ENCODE data around the gene ARHGEF16. TPM values are rescaled to one million over a fixed set of nuclear protein-coding genes. Genes with fewer than 3 reads are reported as not detected.

Gene ARHGEF16
- total and polyA plus RNA-seq, 2 experiments from 2014 or later: 24.8 to 36.2 TPM

GRCh38 chr1:3455670-3456448 lies 1.4 kb downstream of the ARHGEF16 start:
- H3K27ac ChIP-seq: peak overlapping the region; percentile 98
- H3K79me2 ChIP-seq: peaks cover 11% of the 10 kb centered on the region
- no peaks in the 10 kb centered on the region for H3K27me3 ChIP-seq
- peaks cover 48% of the 10 kb centered on the region for H3K4me1 ChIP-seq (ENCODE audit: insufficient read depth)
- no peaks in the 10 kb centered on the region for H3K9me2 ChIP-seq (replicated peaks; ENCODE audit: insufficient read depth)
- 91% methylated on average over 18 of the region's 18 CpGs for WGBS (ENCODE audit: low lambda C conversion rate, missing lambda C conversion rate)
- no peak overlapping the region for H3K4me3 ChIP-seq
- H3K36me3 ChIP-seq (replicated peaks; ENCODE audit: insufficient read depth, low read depth): no peaks in the 10 kb centered on the region
- no peak for DNase-seq (ENCODE audit: low spot score)
- TF ChIP-seq EZH2 (IDR thresholded peaks at IDR 0.05; ENCODE audit: borderline replicate concordance) (no peak), EZH2phosphoT487 (IDR thresholded peaks at IDR 0.05; ENCODE audit: low read depth, severe bottlenecking, unreplicated experiment) (no peak), CTCF (IDR thresholded peaks at IDR 0.05; ENCODE audit: poor library complexity) (no peak)
- peak overlapping the region; percentile 93 for H3K4me2 ChIP-seq
- no peak overlapping the region for H2AFZ ChIP-seq
- no peaks in the 10 kb centered on the region for H3K9me3 ChIP-seq (ENCODE audit: low read depth)
- no peaks in the 10 kb centered on the region for H4K20me1 ChIP-seq (ENCODE audit: insufficient read depth, poor library complexity, severe bottlenecking)

DNA sequence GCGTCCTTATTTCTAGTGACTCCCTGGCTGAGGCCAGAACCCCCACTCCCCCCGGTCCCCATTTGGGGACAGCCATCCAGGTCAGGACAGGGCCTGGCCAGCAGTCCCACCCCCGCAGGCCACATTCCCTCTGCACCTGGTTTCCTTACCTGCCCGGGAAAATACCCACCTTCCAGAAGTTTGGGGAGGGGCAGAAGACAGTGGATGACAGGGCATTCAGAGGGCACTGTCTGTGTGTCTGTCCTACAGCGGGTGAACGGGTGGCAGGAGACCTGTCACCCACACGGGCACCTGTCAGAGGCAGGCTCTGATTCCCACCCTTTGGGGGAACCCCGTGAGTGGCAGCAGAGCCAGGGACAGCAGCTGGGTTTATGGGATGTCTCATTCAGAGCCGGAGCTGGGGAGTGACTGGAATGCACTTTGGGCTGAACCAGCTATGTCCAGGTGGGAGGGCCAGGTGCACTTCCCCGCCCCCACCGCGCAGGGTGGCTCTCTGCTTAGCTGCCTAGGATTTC lies 2.0 kb downstream of the ARHGEF16 start:
- H2AFZ ChIP-seq: no peak overlapping the region
- no peaks in the 10 kb centered on the region for H4K20me1 ChIP-seq (ENCODE audit: insufficient read depth, poor library complexity, severe bottlenecking)
- DNase-seq (ENCODE audit: low spot score): no peak
- peaks cover 14% of the 10 kb centered on the region for H3K79me2 ChIP-seq
- no peaks in the 10 kb centered on the region for H3K9me2 ChIP-seq (replicated peaks; ENCODE audit: insufficient read depth)
- no peaks in the 10 kb centered on the region for H3K9me3 ChIP-seq (ENCODE audit: low read depth)
- H3K27me3 ChIP-seq: no peaks in the 10 kb centered on the region
- peak overlapping the region; percentile 46 for H3K27ac ChIP-seq
- H3K4me1 ChIP-seq (ENCODE audit: insufficient read depth): peaks cover 53% of the 10 kb centered on the region
- no peak for TF ChIP-seq CTCF (IDR thresholded peaks at IDR 0.05; ENCODE audit: poor library complexity)
- no peak for TF ChIP-seq EZH2phosphoT487 (IDR thresholded peaks at IDR 0.05; ENCODE audit: low read depth, severe bottlenecking, unreplicated experiment)
- no peak for TF ChIP-seq EZH2 (IDR thresholded peaks at IDR 0.05; ENCODE audit: borderline replicate concordance)
- no peak overlapping the region for H3K4me2 ChIP-seq
- no peaks in the 10 kb centered on the region for H3K36me3 ChIP-seq (replicated peaks; ENCODE audit: insufficient read depth, low read depth)
- 93% methylated on average over 12 of the region's 12 CpGs for WGBS (ENCODE audit: low lambda C conversion rate, missing lambda C conversion rate)
- H3K4me3 ChIP-seq: no peak overlapping the region

DNA sequence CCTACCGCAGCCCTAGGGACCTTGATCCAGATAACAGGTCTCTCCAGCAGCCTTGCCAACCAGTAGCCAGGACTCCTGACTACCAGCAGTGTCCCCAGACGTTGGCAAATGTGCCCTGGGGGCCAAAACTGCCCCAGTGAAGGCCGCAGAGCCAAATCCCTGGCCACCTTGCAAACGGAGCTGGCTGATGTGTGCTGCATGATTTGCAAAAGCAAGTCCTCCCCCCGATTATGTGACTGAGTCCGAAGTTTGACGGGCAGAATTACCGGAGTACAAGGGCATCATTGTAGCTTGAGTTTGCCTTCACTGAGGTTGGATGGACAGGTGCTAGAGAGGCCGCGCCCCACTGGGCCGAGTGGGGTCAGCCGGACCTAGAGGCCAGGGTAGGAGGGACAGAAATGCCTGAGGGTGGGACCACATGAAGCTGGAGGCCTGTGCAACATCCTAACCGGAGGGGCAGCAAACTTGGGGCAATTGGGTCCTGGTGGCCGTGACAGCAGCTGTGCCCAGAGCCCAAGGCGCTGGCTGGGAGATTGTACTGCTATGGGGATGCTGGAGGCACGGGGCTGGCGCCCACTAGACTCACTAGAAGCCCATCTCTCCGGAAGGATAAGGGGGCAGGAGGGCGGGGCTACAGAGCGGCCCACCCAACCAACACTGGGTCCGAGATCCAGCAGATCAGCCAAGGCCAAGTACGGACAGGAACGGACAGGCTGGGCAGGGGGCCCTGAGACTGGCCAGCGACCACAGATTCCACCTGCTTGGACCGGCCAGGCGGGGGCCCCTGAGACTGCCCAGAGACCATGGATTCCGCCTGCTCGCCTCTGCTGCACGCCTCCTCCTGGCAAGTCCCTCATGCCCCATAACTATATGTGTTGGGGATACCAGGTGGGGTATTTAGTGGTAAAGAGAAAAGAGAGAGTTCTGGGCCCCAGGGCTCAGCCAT lies 2.8 kb downstream of the ARHGEF16 start:
- Histone ChIP-seq H3K9me2 (replicated peaks; ENCODE audit: insufficient read depth) (no peaks in the 10 kb centered on the region), H3K4me2 (no peak overlapping the region), H4K20me1 (ENCODE audit: insufficient read depth, poor library complexity, severe bottlenecking) (no peaks in the 10 kb centered on the region), H3K9me3 (ENCODE audit: low read depth) (no peaks in the 10 kb centered on the region), H2AFZ (no peak overlapping the region), H3K36me3 (replicated peaks; ENCODE audit: insufficient read depth, low read depth) (no peaks in the 10 kb centered on the region), H3K27ac (peak overlapping the region; percentile 95), H3K27me3 (no peaks in the 10 kb centered on the region), H3K4me1 (ENCODE audit: insufficient read depth) (peaks cover 53% of the 10 kb centered on the region), H3K79me2 (peaks cover 21% of the 10 kb centered on the region), H3K4me3 (no peak overlapping the region)
- no peak for DNase-seq (ENCODE audit: low spot score)
- TF ChIP-seq EZH2 (IDR thresholded peaks at IDR 0.05; ENCODE audit: borderline replicate concordance): no peak
- TF ChIP-seq CTCF (IDR thresholded peaks at IDR 0.05; ENCODE audit: poor library complexity): no peak
- TF ChIP-seq EZH2phosphoT487 (IDR thresholded peaks at IDR 0.05; ENCODE audit: low read depth, severe bottlenecking, unreplicated experiment): no peak
- 90% methylated on average over 28 of the region's 29 CpGs for WGBS (ENCODE audit: low lambda C conversion rate, missing lambda C conversion rate)
